ENCODE data around the gene CUEDC2. TPM values are rescaled to one million over a fixed set of nuclear protein-coding genes. Genes with fewer than 3 reads are reported as not detected.
A peak's percentile ranks its signal among the peaks of the same experiment; 100 is the strongest.

CUEDC2 gene
- total RNA-seq, 1 donor from 2014 or later, result 44.8 TPM

DNA sequence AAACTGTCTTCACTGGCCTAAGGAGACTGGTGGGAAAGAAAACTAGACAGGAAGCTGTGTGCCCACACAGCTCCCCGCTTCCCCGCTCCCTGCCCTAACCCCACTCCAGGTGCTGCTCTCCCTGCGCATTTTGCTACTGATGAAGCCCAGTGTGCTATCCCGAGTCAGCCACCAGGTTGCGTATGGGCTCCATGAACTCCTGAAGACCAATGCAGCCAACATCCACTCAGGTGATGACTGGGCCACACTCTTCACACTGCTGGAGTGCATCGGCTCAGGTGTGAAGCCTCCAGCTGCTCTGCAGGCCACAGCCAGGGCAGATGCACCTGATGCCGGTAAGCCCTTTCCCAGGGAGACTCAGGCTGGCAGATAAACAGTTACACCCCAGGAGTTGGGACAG, 57.1 kb downstream of the CUEDC2 start:
- H3K36me3 ChIP-seq, result peaks cover 100% of the 10 kb centered on the region
- no peak overlapping the region for H3K27ac ChIP-seq
- no peaks in the 10 kb centered on the region for H3K9me3 ChIP-seq
- no peak for TF ChIP-seq CTCF (IDR thresholded peaks at IDR 0.05)
- no peaks in the 10 kb centered on the region for H3K4me1 ChIP-seq
- H3K4me3 ChIP-seq, result no peak overlapping the region
- DNase-seq (no peak), ATAC-seq (peak; percentile 33)
- intact Hi-C loops (cut with DNase I), result no loop called here
- no peaks in the 10 kb centered on the region for H3K27me3 ChIP-seq

Small RNA genes lying within 50 kb of the gene (microRNA-seq; reads per million reads assigned to microRNA genes)
- gene MIR146B (ENCODE audit: borderline microRNAs expressed), result 10,026 reads per million, percentile 97 among the genes with 10 or more reads in this experiment

Other genes starting within 250 kb of the CUEDC2 start
- 0.87 TPM for gene ELOVL3, start 206.3 kb downstream of the CUEDC2 start, total RNA-seq
- not detected for gene PITX3, start 191.1 kb downstream of the CUEDC2 start, total RNA-seq
- 38.5 TPM for gene GBF1, start 187.0 kb downstream of the CUEDC2 start, total RNA-seq
- 36.8 TPM for gene NFKB2, start 36.9 kb downstream of the CUEDC2 start, total RNA-seq
- gene PSD, start 13.8 kb downstream of the CUEDC2 start, total RNA-seq, result 3.5 TPM
- gene FBXL15, start 11.7 kb downstream of the CUEDC2 start, total RNA-seq, result 16.0 TPM
- 3.1 TPM for gene C10orf95, start 19.0 kb upstream of the CUEDC2 start, total RNA-seq
- gene ACTR1A, start 70.1 kb upstream of the CUEDC2 start, total RNA-seq, result 92.5 TPM
- gene SUFU, start 71.4 kb upstream of the CUEDC2 start, total RNA-seq, result 13.5 TPM
- 146 TPM for gene TRIM8, start 211.9 kb upstream of the CUEDC2 start, total RNA-seq

Measured in upper lobe of right lung (tissue), 1 donor.